Rectal smooth muscle tissue (tissue), 1 donor: ENCODE data around the gene CSAD.
"Not testable (repeated sequence)": the region's sequence is repeated elsewhere in the genome, so short reads cannot be mapped to it uniquely, and the experiment has no call there.

Source experiments
- H3K27ac ChIP-seq: one replicate; pipeline ENCODE4 v1.7.0; 2013; ENCODE audit warnings: low read depth, low read length, inconsistent platforms
- H3K27me3 ChIP-seq: one replicate; pipeline ENCODE4 v1.7.0; 2013; ENCODE audit warnings: low read length; ENCODE audit not compliant: control insufficient read depth, insufficient read depth
- H3K36me3 ChIP-seq: one replicate; pipeline ENCODE4 v1.7.0; 2013; ENCODE audit warnings: low read length; ENCODE audit not compliant: control insufficient read depth, insufficient read depth
- H3K4me1 ChIP-seq: one replicate; pipeline ENCODE4 v1.7.0; 2013; ENCODE audit warnings: low read length; ENCODE audit not compliant: control insufficient read depth, insufficient read depth
- H3K4me3 ChIP-seq: one replicate; pipeline ENCODE4 v1.7.0; 2013; ENCODE audit warnings: low read length
- H3K9ac ChIP-seq: one replicate; pipeline ENCODE4 v1.7.0; 2013; ENCODE audit warnings: low read length

The CSAD gene

GRCh38 chr12:53112431-53112830 is 68.3 kb downstream of the CSAD start:
- H3K4me3 ChIP-seq, H3K4me1 ChIP-seq, H3K27me3 ChIP-seq, H3K27ac ChIP-seq, H3K9ac ChIP-seq, H3K36me3 ChIP-seq: not testable (repeated sequence)
